H1 (cell line): ENCODE results near the gene FOXF1. TPM values are rescaled to one million over a fixed set of nuclear protein-coding genes. Genes with fewer than 3 reads are reported as not detected.

Experiments
- CTCF ChIA-PET: fragments of 300-600 bp; sonication (Branson Sonifier 250); formaldehyde crosslinking; loops from one replicate; lab custom pipeline; 2021; ENCODE audit not compliant: partially characterized antibody; lab: Charles Lee
- POLR2A ChIA-PET: fragments of 300-600 bp; sonication (Branson Sonifier 250); formaldehyde crosslinking; loops from one replicate; lab custom pipeline; 2021; ENCODE audit warnings: inconsistent platforms; ENCODE audit not compliant: partially characterized antibody; lab: Charles Lee
- DNase-seq, 2 experiments: peaks; one replicate each; pipeline versions ENCODE4 v3.0.0 to v3.0.0-alpha.2; 2010 to 2022; ENCODE audit warnings: low spot score in 2 of 2, low read depth in 1 of 2, mixed read lengths in 1 of 2
- FAIRE-seq: peaks from 2 replicates; lab custom pipeline; 2011; peaks lifted over from hg19 to GRCh38; lab: Jason Lieb, UNC
- H2AFZ ChIP-seq: 2 replicates; pipeline ENCODE4 v1.8.1; 2012; ENCODE audit warnings: low read length, inconsistent platforms
- H2AK5ac ChIP-seq: 2 replicates; pipeline ENCODE4 v1.6.1; 2013; ENCODE audit warnings: low read depth, low read length
- H2BK120ac ChIP-seq: replicated peaks from 2 replicates; pipeline ENCODE3; 2013; ENCODE audit warnings: low read depth, low read length, inconsistent platforms
- H2BK12ac ChIP-seq: 2 replicates; pipeline ENCODE4 v1.6.1; 2013; ENCODE audit warnings: low read depth, low read length
- H2BK15ac ChIP-seq: 2 replicates; pipeline ENCODE4 v1.6.1; 2013; ENCODE audit warnings: low read length
- H2BK20ac ChIP-seq: 2 replicates; pipeline ENCODE4 v1.6.1; 2013; ENCODE audit warnings: low read length
- H2BK5ac ChIP-seq: 2 replicates; pipeline ENCODE4 v1.6.1; 2013; ENCODE audit warnings: low read depth, low read length
- H3K14ac ChIP-seq: 2 replicates; pipeline ENCODE4 v1.6.1; 2013; ENCODE audit warnings: inconsistent platforms; ENCODE audit not compliant: insufficient read length
- H3K18ac ChIP-seq: 2 replicates; pipeline ENCODE4 v1.6.1; 2013; ENCODE audit warnings: low read length; ENCODE audit errors: extremely low read depth
- H3K23ac ChIP-seq: 2 replicates; pipeline ENCODE4 v1.6.1; 2013; ENCODE audit warnings: inconsistent platforms; ENCODE audit not compliant: insufficient read length
- H3K23me2 ChIP-seq: 2 replicates; pipeline ENCODE4 v1.6.1; 2013; ENCODE audit warnings: low read depth, low read length
- H3K27ac ChIP-seq: 2 replicates; pipeline ENCODE4 v1.6.1; 2011; ENCODE audit warnings: low read depth, low read length, inconsistent platforms
- H3K27me3 ChIP-seq, 4 experiments: replicated peaks in 1 of 4; 1 replicate in 1 of 4; 2 replicates in 3 of 4; pipeline versions ENCODE4 v1.6.1 to v1.8.1; 2011 to 2013; ENCODE audit warnings: low read length in 3 of 4, mild to moderate bottlenecking in 3 of 4, inconsistent platforms in 2 of 4, mixed read lengths in 2 of 4, moderate library complexity in 1 of 4; ENCODE audit not compliant: control insufficient read depth in 3 of 4, insufficient read depth in 3 of 4; ENCODE audit errors: extremely low read depth in 1 of 4
- H3K36me3 ChIP-seq, 4 experiments: 2 replicates each; pipeline versions ENCODE4 v1.6.1 to v1.8.1; 2011 to 2013; ENCODE audit warnings: mild to moderate bottlenecking in 4 of 4, low read length in 3 of 4, moderate library complexity in 2 of 4, control low read depth in 1 of 4, inconsistent platforms in 1 of 4; ENCODE audit not compliant: insufficient read depth in 4 of 4, control insufficient read depth in 2 of 4
- H3K4ac ChIP-seq: replicated peaks from 2 replicates; pipeline ENCODE3; 2013; ENCODE audit warnings: low read length, low read depth, mixed read lengths, inconsistent platforms; ENCODE audit not compliant: insufficient read length
- H3K4me1 ChIP-seq, 4 experiments: replicated peaks in 1 of 4; 1 replicate in 1 of 4; 2 replicates in 3 of 4; pipeline versions ENCODE4 v1.6.1 to v1.8.1; 2011 to 2013; ENCODE audit warnings: low read length in 3 of 4, inconsistent platforms in 2 of 4, mixed read lengths in 1 of 4; ENCODE audit not compliant: insufficient read depth in 4 of 4, control insufficient read depth in 3 of 4
- H3K4me2 ChIP-seq, 2 experiments: 2 replicates each; pipeline versions ENCODE4 v1.6.1 to v1.8.1; 2011 to 2013; ENCODE audit warnings: low read depth in 2 of 2, low read length in 2 of 2, control low read depth in 1 of 2, inconsistent platforms in 1 of 2, mild to moderate bottlenecking in 1 of 2; ENCODE audit not compliant: insufficient read depth in 1 of 2
- H3K4me3 ChIP-seq, 4 experiments: fragments of 200-600, 300-600 bp in 1 of 4; sonication (generic), shearing (Covaris generic), sonication (Bioruptor Twin) in 1 of 4; 2 replicates each; pipeline versions ENCODE4 v1.5.1 to v1.8.1; 2011 to 2016; ENCODE audit warnings: low read length in 4 of 4, low read depth in 3 of 4, control low read depth in 2 of 4, inconsistent platforms in 2 of 4, mild to moderate bottlenecking in 2 of 4, mixed read lengths in 1 of 4, moderate library complexity in 1 of 4; ENCODE audit not compliant: insufficient read depth in 2 of 4; ENCODE audit errors: extremely low read depth in 1 of 4
- H3K56ac ChIP-seq: replicated peaks from 2 replicates; pipeline ENCODE3; 2013; ENCODE audit warnings: low read depth, mild to moderate bottlenecking, mixed read lengths, low read length, inconsistent platforms; ENCODE audit not compliant: insufficient read length
- H3K79me1 ChIP-seq: 2 replicates; pipeline ENCODE4 v1.6.1; 2013; ENCODE audit warnings: low read depth, low read length, control low read depth
- H3K79me2 ChIP-seq, 2 experiments: 2 replicates each; pipeline versions ENCODE4 v1.6.1 to v1.8.1; 2012 to 2013; ENCODE audit warnings: low read length in 2 of 2, mild to moderate bottlenecking in 2 of 2, inconsistent platforms in 1 of 2; ENCODE audit not compliant: insufficient read depth in 2 of 2, control insufficient read depth in 1 of 2
- H3K9ac ChIP-seq, 4 experiments: replicated peaks in 1 of 4; 1 replicate in 1 of 4; 2 replicates in 3 of 4; pipeline versions ENCODE4 v1.6.1 to v1.8.1; 2011 to 2013; ENCODE audit warnings: low read depth in 3 of 4, low read length in 3 of 4, control low read depth in 2 of 4, mild to moderate bottlenecking in 2 of 4, moderate library complexity in 2 of 4, inconsistent platforms in 1 of 4; ENCODE audit errors: extremely low read depth in 1 of 4
- H3K9me3 ChIP-seq, 2 experiments: 2 replicates each; pipeline versions ENCODE4 v1.6.1 to v1.8.1; 2012 to 2013; ENCODE audit warnings: mild to moderate bottlenecking in 2 of 2, moderate library complexity in 2 of 2, control low read depth in 1 of 2, inconsistent platforms in 1 of 2, low read depth in 1 of 2, low read length in 1 of 2, mixed read lengths in 1 of 2; ENCODE audit not compliant: insufficient read depth in 2 of 2
- H4K20me1 ChIP-seq, 2 experiments: replicated peaks in 1 of 2; 2 replicates each; pipeline versions ENCODE3 to v1.8.1; 2011 to 2013; ENCODE audit warnings: inconsistent platforms in 2 of 2, low read length in 2 of 2, mild to moderate bottlenecking in 1 of 2; ENCODE audit not compliant: insufficient read depth in 2 of 2, control insufficient read depth in 1 of 2
- H4K5ac ChIP-seq: 2 replicates; pipeline ENCODE4 v1.6.1; 2013; ENCODE audit warnings: low read length, low read depth, mixed read lengths, inconsistent platforms; ENCODE audit not compliant: insufficient read length
- H4K8ac ChIP-seq: 2 replicates; pipeline ENCODE4 v1.8.0; 2013; ENCODE audit warnings: mild to moderate bottlenecking, moderate library complexity, low read length, inconsistent platforms; ENCODE audit not compliant: insufficient read depth; ENCODE audit errors: extremely low read depth
- H4K91ac ChIP-seq: replicated peaks from 2 replicates; pipeline ENCODE3; 2013; ENCODE audit warnings: low read length, mixed read lengths, inconsistent platforms; ENCODE audit not compliant: insufficient read length
- CTBP2 ChIP-seq: IDR thresholded peaks from 2 replicates; pipeline ENCODE4 v1.7.0; 2011; ENCODE audit warnings: borderline replicate concordance, mild to moderate bottlenecking, moderate library complexity, mixed read lengths, low read length; ENCODE audit not compliant: insufficient read depth, insufficient read length
- EZH2 ChIP-seq: fragments of 200-600 bp; sonication (generic); IDR thresholded peaks from 2 replicates; pipeline ENCODE4 v1.7.1; 2012; ENCODE audit warnings: low read depth, mild to moderate bottlenecking, moderate library complexity, low read length, inconsistent platforms; ENCODE audit not compliant: severe bottlenecking
- KDM5A ChIP-seq: fragments of 200-600 bp; IDR thresholded peaks from 2 replicates; pipeline ENCODE4 v1.7.1; 2012; ENCODE audit warnings: mild to moderate bottlenecking, low read length, inconsistent platforms, mixed read lengths
- RXRA ChIP-seq: IDR thresholded peaks from 2 replicates; pipeline ENCODE4 v1.6.1; 2011; ENCODE audit warnings: low read depth, mild to moderate bottlenecking, low read length, moderate library complexity; ENCODE audit not compliant: insufficient read depth
- TAF7 ChIP-seq: optimal IDR thresholded peaks from 2 replicates; pipeline ENCODE3; 2011; ENCODE audit warnings: low read depth, mild to moderate bottlenecking, inconsistent platforms, low read length, moderate library complexity, borderline replicate concordance
- WGBS, 2 experiments: shearing (Covaris generic) in 1 of 2; methylation state at CpG; one replicate each; pipeline versions ENCODE4 v1.1.6 to v1.1.7; 2013 to 2015; ENCODE audit warnings: low lambda C conversion rate in 2 of 2, mixed read lengths in 2 of 2, inconsistent platforms in 1 of 2, low coverage in 1 of 2, missing lambda C conversion rate in 1 of 2; ENCODE audit not compliant: insufficient replicate concordance in 2 of 2, insufficient coverage in 1 of 2, insufficient read length in 1 of 2; ENCODE audit errors: extremely low coverage in 1 of 2, missing lambda C conversion rate in 1 of 2; 5-methylcytosine and 5-hydroxymethylcytosine counted together
- polyA plus RNA-seq, 7 experiments: library from polyadenylated mRNA; depleted of rRNA in 3 of 7; stranded (reverse) in 5 of 7; unstranded in 2 of 7; fragments of >200 nt in 5 of 7; fragments of 200-250 nt in 2 of 7; gene quantifications; 1 replicate in 5 of 7; 2 replicates in 1 of 7; 4 replicates in 1 of 7; pipeline versions ENCODE4 v1.2.1 to v1.2.3, GENCODE V29; 2011 to 2013; ENCODE audit warnings: missing spikeins in 2 of 7, mixed read lengths in 2 of 7
- total RNA-seq: library from RNA; stranded (reverse); fragmentation: NEBNext Ultra II Directional; extraction: Animal tissue kit (Norgen Biotek cat#: 25700); gene quantifications from 2 replicates; pipeline ENCODE4 v1.2.1, GENCODE V29; 2021

FOXF1 gene
- total and polyA plus RNA-seq, 2 of the 8 experiments (the other 6 are each of a cell fraction or from before 2014, with no cell fraction given): 0.02 TPM; not detected in 1

DNA sequence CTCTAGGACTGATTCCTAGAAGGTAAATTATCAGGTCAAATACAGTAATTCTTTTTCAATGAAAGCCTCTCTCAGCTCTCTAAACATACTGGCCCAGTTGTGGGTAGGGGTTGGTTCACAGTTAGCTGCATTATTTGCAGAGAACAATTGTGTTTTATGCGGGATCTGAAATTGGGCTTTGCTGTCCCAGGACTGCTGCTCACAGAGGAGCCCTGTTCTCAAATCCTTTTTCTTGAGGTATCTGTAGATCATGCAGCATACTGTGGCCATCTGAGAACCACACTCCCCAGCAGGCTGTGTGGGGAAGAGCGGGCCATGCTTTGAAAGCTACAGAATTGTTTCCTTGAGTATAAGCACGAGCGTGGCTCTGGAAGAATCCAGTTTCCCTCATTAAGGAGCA lies 27.2 kb downstream of the FOXF1 start:
- Histone ChIP-seq H3K27me3 (no peaks in the 10 kb centered on the region), H3K4me1 (no peaks in the 10 kb centered on the region), H2BK120ac (no peak overlapping the region), H4K91ac (no peak overlapping the region), H3K27ac (no peak overlapping the region), H3K4me3 (no peak overlapping the region), H4K8ac (no peak overlapping the region), H3K79me2 (no peaks in the 10 kb centered on the region), H3K4me2 (no peak overlapping the region), H3K56ac (no peak overlapping the region), H3K23me2 (no peaks in the 10 kb centered on the region), H2AFZ (no peak overlapping the region), H3K79me1 (no peaks in the 10 kb centered on the region), H3K4ac (no peak overlapping the region), H3K9me3 (no peaks in the 10 kb centered on the region), H4K5ac (no peak overlapping the region), H2AK5ac (no peak overlapping the region), H3K23ac (no peak overlapping the region), H3K14ac (no peak overlapping the region), H2BK12ac (no peak overlapping the region), H3K9ac (no peak overlapping the region), H3K18ac (no peak overlapping the region), H2BK5ac (no peak overlapping the region), H3K36me3 (peaks cover 0 to 4% (median 3%) of the 10 kb centered on the region in 4 experiments; a peak in 5 of 8 replicates), H2BK20ac (no peak overlapping the region), H2BK15ac (no peak overlapping the region), H4K20me1 (peaks cover 0 to 2% of the 10 kb centered on the region in 2 experiments)
- TF ChIP-seq CTBP2: no peak
- no peak for TF ChIP-seq KDM5A
- TF ChIP-seq TAF7: no peak
- TF ChIP-seq RXRA: no peak
- no peak for TF ChIP-seq EZH2
- 94% methylated on average over 4 of the region's 4 CpGs; no CpG with 5 or more reads in 1 of the 2 experiments for WGBS, 2 experiments
- DNase-seq (no peak), FAIRE-seq (no peak)
- CTCF ChIA-PET: interaction anchor here (0.6 to 1.7 kb wide), 5 partner anchors 9 to 435 kb away, joined by 3 to 5 read pairs (median 3); no protein-coding TSS in a partner anchor
- POLR2A ChIA-PET: no interaction called here
